Uterus (tissue), 4 donors: Measurements from ENCODE around the gene VRK2. TPM values are rescaled to one million over a fixed set of nuclear protein-coding genes. Genes with fewer than 3 reads are reported as not detected.
A peak's percentile ranks its signal among the peaks of the same experiment; 100 is the strongest.

Source experiments
- DNase-seq, 2 donors: peaks; one replicate each; pipeline ENCODE4 v3.0.0-alpha.2; 2019 to 2020
- H3K27ac ChIP-seq, 2 donors: fragments of 200-600 bp; sonication (generic); 1 replicate in 1 of 2; 2 replicates in 1 of 2; pipeline ENCODE4 v1.5.1; 2016 to 2018
- H3K27me3 ChIP-seq, 2 donors: fragments of 200-600 bp; sonication (generic); one replicate each; pipeline ENCODE4 v1.5.1; 2018 to 2019; ENCODE audit warnings: control low read depth in 1 of 2
- H3K36me3 ChIP-seq, 2 donors: fragments of 200-600 bp; sonication (generic); one replicate each; pipeline ENCODE4 v1.5.1; 2019; ENCODE audit warnings: control low read depth in 1 of 2
- H3K4me1 ChIP-seq, 2 donors: fragments of 200-600 bp; sonication (generic); one replicate each; pipeline ENCODE4 v1.5.1; 2018 to 2019; ENCODE audit warnings: control low read depth in 1 of 2
- H3K4me3 ChIP-seq, 2 donors: fragments of 200-600 bp; sonication (generic); 1 replicate in 1 of 2; 2 replicates in 1 of 2; pipeline ENCODE4 v1.5.1; 2018 to 2019; ENCODE audit warnings: mild to moderate bottlenecking in 1 of 2
- H3K9me3 ChIP-seq, 2 donors: fragments of 200-600 bp; sonication (generic); one replicate each; pipeline ENCODE4 v1.5.1; 2019; ENCODE audit warnings: control low read depth in 1 of 2
- POLR2A ChIP-seq, 2 donors: fragments of 450-650 bp; IDR thresholded peaks; one replicate each; pipeline ENCODE4 v1.6.1; 2016; ENCODE audit warnings: antibody characterized with exemption in 2 of 2, mild to moderate bottlenecking in 1 of 2, moderate library complexity in 1 of 2
- intact Hi-C: fragments of 100-400 bp; cut with DNase I; formaldehyde crosslinking; loops from one replicate; pipeline ENCODE4 v1.15.1; 2023; ENCODE audit warnings: low total_unique reads
- total RNA-seq, 4 donors: library from RNA; depleted of rRNA in 3 of 4; stranded (reverse); fragments of >200 nt in 3 of 4; gene quantifications; one replicate each; pipeline versions ENCODE4 v1.1.0 to v1.2.4, GENCODE V29; 2014 to 2023
- TF ChIP-seq, protein P1 (sequence below), 4 experiments: fragments of 200-600 bp in 2 of 4; fragments of 450-650 bp in 2 of 4; sonication (generic) in 2 of 4; IDR thresholded peaks; one replicate each; pipeline ENCODE4 v1.5.1; 2016 to 2019; ENCODE audit warnings: antibody characterized with exemption in 4 of 4, mild to moderate bottlenecking in 2 of 4, moderate library complexity in 1 of 4
- donor health status: DM: yes; HTN: yes; CAD: no.

Gene VRK2
- total RNA-seq, 4 donors from 2014 or later, result 17.1 to 30.3 (median 25.7) TPM

DNA sequence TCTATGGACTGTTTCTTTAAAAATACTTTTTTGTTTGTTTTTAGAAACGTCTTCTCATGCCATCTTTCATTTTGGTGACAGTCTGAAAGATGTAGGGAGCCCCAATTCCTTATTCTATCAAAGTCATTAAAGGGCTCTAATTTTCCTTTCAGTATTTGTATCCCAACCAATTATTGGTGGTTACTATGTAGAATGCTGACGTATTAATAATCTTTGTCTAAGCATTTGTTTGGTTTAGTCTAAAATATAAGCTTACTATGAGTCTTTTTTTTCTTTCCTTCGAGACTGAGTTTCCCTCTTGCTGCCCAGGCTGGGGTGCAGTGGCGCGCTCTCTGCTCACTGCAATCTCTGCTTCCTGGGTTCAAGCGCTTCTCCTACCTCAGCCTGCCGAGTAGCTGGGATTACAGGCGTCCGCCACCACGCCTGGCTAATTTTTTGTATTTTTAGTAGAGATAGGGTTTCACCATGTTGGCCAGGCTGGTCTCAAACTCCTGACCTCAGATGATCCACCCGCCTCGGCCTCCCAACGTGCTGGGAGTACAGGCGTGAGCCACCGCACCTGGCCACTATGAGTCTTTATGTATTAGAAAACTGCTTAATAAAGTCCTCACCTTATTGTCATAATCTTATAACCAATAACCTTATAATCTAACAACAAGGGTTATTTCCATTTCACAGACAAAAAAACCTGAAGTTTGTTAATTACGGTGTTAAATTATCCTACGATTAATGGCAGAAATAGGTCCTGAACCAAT lies 849 bp upstream of the VRK2 start:
- Histone ChIP-seq H3K27me3 (no peaks in the 10 kb centered on the region), H3K9me3 (no peaks in the 10 kb centered on the region), H3K27ac (peak overlapping the region; percentile 96 to 99), H3K4me1 (peaks cover 0 to 7% of the 10 kb centered on the region in 2 donors), H3K4me3 (peak overlapping the region; percentile 85 to 95), H3K36me3 (no peaks in the 10 kb centered on the region)
- intact Hi-C loops, result no loop called here
- no peak for DNase-seq
- TF ChIP-seq POLR2A (IDR thresholded peaks at IDR 0.05), result no peak
- TF ChIP-seq, protein P1, sequence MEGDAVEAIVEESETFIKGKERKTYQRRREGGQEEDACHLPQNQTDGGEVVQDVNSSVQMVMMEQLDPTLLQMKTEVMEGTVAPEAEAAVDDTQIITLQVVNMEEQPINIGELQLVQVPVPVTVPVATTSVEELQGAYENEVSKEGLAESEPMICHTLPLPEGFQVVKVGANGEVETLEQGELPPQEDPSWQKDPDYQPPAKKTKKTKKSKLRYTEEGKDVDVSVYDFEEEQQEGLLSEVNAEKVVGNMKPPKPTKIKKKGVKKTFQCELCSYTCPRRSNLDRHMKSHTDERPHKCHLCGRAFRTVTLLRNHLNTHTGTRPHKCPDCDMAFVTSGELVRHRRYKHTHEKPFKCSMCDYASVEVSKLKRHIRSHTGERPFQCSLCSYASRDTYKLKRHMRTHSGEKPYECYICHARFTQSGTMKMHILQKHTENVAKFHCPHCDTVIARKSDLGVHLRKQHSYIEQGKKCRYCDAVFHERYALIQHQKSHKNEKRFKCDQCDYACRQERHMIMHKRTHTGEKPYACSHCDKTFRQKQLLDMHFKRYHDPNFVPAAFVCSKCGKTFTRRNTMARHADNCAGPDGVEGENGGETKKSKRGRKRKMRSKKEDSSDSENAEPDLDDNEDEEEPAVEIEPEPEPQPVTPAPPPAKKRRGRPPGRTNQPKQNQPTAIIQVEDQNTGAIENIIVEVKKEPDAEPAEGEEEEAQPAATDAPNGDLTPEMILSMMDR (IDR thresholded peaks at IDR 0.05), result no peak

DNA sequence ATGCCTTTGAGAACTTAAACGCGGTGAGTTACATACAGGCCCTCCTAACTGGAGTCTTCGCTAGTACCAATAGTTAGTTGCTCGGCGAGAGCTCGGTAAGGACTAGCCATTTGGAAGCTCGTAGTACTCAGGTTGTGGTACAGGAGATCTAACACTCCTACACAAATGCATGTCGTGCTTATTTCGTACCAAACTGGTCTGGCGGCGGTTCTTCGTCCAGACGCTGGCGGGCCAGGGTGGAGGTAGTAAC lies 346 bp upstream of the VRK2 start:
- Histone ChIP-seq H3K36me3 (no peaks in the 10 kb centered on the region), H3K4me1 (peaks cover 0 to 7% of the 10 kb centered on the region in 2 donors), H3K27me3 (no peaks in the 10 kb centered on the region), H3K9me3 (no peaks in the 10 kb centered on the region), H3K4me3 (peak overlapping the region; percentile 85 to 95), H3K27ac (peak overlapping the region; percentile 96 to 99)
- intact Hi-C loops, result no loop called here
- no peak for DNase-seq
- no peak for TF ChIP-seq POLR2A (IDR thresholded peaks at IDR 0.05)
- TF ChIP-seq, protein P1 (IDR thresholded peaks at IDR 0.05), result no peak

DNA sequence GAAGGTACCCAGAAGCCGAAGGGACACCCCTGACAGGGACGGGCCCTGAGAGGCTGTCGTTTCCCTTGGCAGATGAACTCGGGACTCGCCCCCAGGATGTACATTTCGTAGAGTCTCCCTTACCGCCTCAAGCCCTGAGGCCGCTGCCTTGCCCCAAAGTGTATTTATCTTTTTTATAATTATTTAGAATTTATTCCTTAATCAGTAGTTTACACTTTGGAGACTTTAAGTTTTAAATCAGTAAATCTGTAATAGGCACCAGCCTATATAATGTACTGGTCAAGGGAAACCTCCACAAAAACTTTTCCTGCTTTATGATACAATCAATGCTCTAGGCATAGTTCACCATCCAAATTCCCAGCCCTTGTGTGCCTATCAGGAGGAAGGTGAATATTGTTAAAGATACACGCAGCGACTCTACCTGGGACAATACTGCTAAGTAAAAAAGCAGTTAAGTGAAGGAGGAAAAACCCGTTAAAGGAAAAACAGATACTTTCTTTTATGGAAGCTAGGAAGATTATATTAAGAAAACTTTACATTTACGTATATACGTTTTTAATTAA lies 848 bp downstream of the VRK2 start:
- no peak for DNase-seq

DNA sequence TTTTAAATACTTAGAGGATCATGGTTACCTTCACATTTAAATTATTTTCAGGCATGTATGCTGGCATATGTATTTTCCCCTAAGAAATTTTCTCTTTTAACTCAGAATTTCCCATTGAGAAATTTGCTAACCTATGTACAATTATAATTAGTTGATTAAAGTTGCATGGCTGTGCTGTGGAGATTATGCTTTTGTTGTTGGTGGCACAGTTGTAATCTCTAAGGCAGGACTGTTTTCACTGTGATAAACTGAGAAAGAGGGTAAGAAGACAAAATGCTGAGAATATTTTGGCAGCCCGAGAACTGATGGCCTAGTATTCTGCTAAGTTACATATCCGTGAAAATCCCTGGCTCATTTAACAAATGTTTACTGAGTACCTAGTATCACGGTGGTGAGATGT lies 1.4 kb downstream of the VRK2 start:
- Histone ChIP-seq H3K27ac (peak overlapping the region; percentile 96 to 99), H3K4me3 (no peak overlapping the region), H3K9me3 (no peaks in the 10 kb centered on the region), H3K4me1 (peaks cover 0 to 7% of the 10 kb centered on the region in 2 donors), H3K27me3 (no peaks in the 10 kb centered on the region), H3K36me3 (no peaks in the 10 kb centered on the region)
- DNase-seq, result no peak
- intact Hi-C loops, result no loop called here
- TF ChIP-seq POLR2A (IDR thresholded peaks at IDR 0.05), result no peak
- TF ChIP-seq, protein P1 (IDR thresholded peaks at IDR 0.05), result no peak

More for the DNA sequence above, 848 bp downstream of the VRK2 start:
- Histone ChIP-seq H3K27ac (peak overlapping the region; percentile 96 to 99), H3K27me3 (no peaks in the 10 kb centered on the region), H3K36me3 (no peaks in the 10 kb centered on the region), H3K9me3 (no peaks in the 10 kb centered on the region), H3K4me3 (peak overlapping the region; percentile 85 to 95), H3K4me1 (peaks cover 0 to 7% of the 10 kb centered on the region in 2 donors)
- intact Hi-C loops, result no loop called here
- TF ChIP-seq, protein P1 (IDR thresholded peaks at IDR 0.05), result no peak
- no peak for TF ChIP-seq POLR2A (IDR thresholded peaks at IDR 0.05)

DNA sequence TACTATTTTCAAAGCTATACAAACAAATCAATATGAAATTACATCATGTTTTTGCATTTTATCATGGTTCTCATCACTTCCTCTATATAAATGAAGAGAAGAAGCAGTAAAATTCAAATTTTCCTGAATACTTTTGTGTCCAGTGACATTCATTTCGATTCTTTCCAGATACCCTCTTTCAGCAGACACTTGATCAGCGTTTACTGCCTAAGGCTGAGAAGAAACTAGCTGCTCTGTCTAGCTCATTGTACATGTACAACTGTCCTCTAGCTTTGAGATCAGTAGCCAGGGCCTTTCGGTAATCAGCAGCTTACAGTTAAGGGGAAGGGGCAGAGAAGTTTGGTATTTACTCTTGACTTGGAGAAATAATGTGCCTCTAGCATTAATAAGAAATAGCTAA lies 4.8 kb downstream of the VRK2 start:
- H3K36me3 ChIP-seq, result no peaks in the 10 kb centered on the region
- TF ChIP-seq, protein P1 (IDR thresholded peaks at IDR 0.05), result no peak
- no peak for TF ChIP-seq POLR2A (IDR thresholded peaks at IDR 0.05)
- no peak for DNase-seq
- no peaks in the 10 kb centered on the region for H3K9me3 ChIP-seq
- H3K4me3 ChIP-seq, result no peak overlapping the region
- no peaks in the 10 kb centered on the region for H3K27me3 ChIP-seq
- no peak overlapping the region for H3K27ac ChIP-seq
- H3K4me1 ChIP-seq, result no peaks in the 10 kb centered on the region
- intact Hi-C loops, result no loop called here
